Testis (tissue), 2 donors: ENCODE measurements around the gene TWIST2.

Source experiments
- CTCF ChIP-seq, 3 experiments: fragments of 450-650 bp in 2 of 3; fragments of 200-600 bp in 1 of 3; sonication (generic) in 1 of 3; IDR thresholded peaks; one replicate each; pipeline ENCODE4 v1.5.1; 2016 to 2019; ENCODE audit warnings: antibody characterized with exemption in 3 of 3, mild to moderate bottlenecking in 2 of 3, moderate library complexity in 1 of 3
- POLR2A ChIP-seq: fragments of 450-650 bp; IDR thresholded peaks from one replicate; pipeline ENCODE4 v1.6.1; 2017; ENCODE audit warnings: antibody characterized with exemption, mild to moderate bottlenecking, moderate library complexity

GRCh38 chr2:238878051-238878735, 30.3 kb downstream of the TWIST2 start:
- no peak for TF ChIP-seq POLR2A
- TF ChIP-seq CTCF (IDR thresholded peaks at IDR 0.05), result no peak
